Measurements from ENCODE around the gene AOPEP. TPM values are rescaled to one million over a fixed set of nuclear protein-coding genes. Genes with fewer than 3 reads are reported as not detected.

The AOPEP gene
- total RNA-seq, 1 donor from 2014 or later, result 22.1 TPM

- H3K36me3 Mint-ChIP-seq (ENCODE audit: low read depth, unreplicated experiment), result peaks cover 7% of the 10 kb centered on the region
- H3K4me1 Mint-ChIP-seq (ENCODE audit: unreplicated experiment), result no peaks in the 10 kb centered on the region
- no peak for DNase-seq (ENCODE audit: low spot score)
Observed at GRCh38 chr9:95110921-95111525, 384.5 kb downstream of the AOPEP start.

DNA sequence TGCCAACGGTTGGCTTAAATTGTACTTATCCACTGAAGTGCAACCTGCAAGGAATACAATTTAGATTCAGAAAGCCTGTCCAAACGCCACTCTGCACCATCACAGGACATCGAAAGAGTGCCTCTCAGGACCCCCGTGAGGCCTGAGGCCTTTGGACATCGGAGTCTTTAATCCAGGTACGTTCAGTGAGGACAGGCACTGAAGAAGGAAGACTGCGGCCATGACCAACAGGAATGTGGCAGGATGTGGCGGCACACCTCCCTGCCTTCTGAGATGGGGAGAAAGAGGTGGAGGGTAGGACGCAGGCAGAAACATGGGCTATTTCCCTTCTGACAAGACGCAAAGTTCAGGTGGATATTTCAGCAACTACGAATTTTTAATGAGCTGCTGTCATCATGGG is 385.2 kb downstream of the AOPEP start:
- peaks cover 5% of the 10 kb centered on the region for H3K36me3 Mint-ChIP-seq (ENCODE audit: low read depth, unreplicated experiment)
- no peak overlapping the region for H3K4me3 Mint-ChIP-seq (ENCODE audit: unreplicated experiment)
- H3K9me3 Mint-ChIP-seq (ENCODE audit: unreplicated experiment), result no peaks in the 10 kb centered on the region
- no peaks in the 10 kb centered on the region for H3K4me1 Mint-ChIP-seq (ENCODE audit: unreplicated experiment)
- H3K27ac Mint-ChIP-seq (ENCODE audit: unreplicated experiment), result no peak overlapping the region
- TF ChIP-seq, protein P1, sequence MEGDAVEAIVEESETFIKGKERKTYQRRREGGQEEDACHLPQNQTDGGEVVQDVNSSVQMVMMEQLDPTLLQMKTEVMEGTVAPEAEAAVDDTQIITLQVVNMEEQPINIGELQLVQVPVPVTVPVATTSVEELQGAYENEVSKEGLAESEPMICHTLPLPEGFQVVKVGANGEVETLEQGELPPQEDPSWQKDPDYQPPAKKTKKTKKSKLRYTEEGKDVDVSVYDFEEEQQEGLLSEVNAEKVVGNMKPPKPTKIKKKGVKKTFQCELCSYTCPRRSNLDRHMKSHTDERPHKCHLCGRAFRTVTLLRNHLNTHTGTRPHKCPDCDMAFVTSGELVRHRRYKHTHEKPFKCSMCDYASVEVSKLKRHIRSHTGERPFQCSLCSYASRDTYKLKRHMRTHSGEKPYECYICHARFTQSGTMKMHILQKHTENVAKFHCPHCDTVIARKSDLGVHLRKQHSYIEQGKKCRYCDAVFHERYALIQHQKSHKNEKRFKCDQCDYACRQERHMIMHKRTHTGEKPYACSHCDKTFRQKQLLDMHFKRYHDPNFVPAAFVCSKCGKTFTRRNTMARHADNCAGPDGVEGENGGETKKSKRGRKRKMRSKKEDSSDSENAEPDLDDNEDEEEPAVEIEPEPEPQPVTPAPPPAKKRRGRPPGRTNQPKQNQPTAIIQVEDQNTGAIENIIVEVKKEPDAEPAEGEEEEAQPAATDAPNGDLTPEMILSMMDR (IDR thresholded peaks at IDR 0.05; ENCODE audit: unreplicated experiment), result no peak
- no peaks in the 10 kb centered on the region for H3K27me3 Mint-ChIP-seq (ENCODE audit: unreplicated experiment)
- no peak for DNase-seq (ENCODE audit: low spot score)

More at GRCh38 chr9:95110921-95111525, 384.5 kb downstream of the AOPEP start:
- Mint-ChIP-seq H3K27ac (ENCODE audit: unreplicated experiment) (no peak overlapping the region), H3K4me3 (ENCODE audit: unreplicated experiment) (no peak overlapping the region), H3K27me3 (ENCODE audit: unreplicated experiment) (no peaks in the 10 kb centered on the region), H3K9me3 (ENCODE audit: unreplicated experiment) (no peaks in the 10 kb centered on the region)
- TF ChIP-seq, protein P1 (IDR thresholded peaks at IDR 0.05; ENCODE audit: unreplicated experiment), result no peak

DNA sequence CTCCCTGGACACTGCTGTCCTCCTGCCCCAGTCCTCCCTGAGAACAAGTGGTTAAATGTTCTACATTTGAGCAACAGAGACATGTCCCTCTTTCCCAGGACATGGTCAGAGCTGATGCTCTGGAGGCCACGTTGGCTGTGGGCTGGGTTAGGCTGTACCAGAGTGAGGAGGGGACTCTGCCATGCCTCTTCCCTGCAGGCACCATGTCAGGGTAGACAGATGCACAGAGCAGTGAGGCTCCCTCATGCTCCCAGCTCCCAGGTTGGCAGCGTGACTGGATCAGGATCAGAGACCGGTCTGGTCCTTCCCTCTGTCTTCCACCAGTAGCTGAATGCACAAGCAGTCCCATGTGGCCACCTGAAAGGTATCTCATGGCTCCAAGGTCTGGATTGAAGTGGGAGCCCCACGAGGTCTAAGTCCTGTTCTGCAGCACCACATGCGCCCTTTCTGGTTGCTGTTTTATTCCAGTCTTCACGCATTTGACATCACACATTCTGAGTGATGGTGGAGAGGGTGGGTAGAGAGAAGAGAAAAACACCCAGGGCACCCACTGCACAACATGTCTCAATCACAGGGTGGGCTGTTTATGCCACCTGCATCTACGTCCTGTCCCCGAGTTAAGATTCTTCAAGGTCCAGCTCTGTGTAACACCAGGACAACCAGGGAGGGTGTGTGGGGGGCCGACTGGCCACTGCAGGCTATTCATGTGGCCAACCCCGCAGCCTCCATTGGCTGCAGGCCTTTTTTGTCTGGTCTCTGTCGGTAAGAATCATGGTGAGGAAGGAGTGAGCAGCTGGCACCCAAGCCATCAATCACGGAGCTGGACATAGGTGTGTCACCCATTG is 386.2 kb downstream of the AOPEP start:
- Mint-ChIP-seq H3K27me3 (ENCODE audit: unreplicated experiment) (no peaks in the 10 kb centered on the region), H3K27ac (ENCODE audit: unreplicated experiment) (no peak overlapping the region), H3K36me3 (ENCODE audit: low read depth, unreplicated experiment) (peaks cover 5% of the 10 kb centered on the region), H3K4me1 (ENCODE audit: unreplicated experiment) (no peaks in the 10 kb centered on the region), H3K4me3 (ENCODE audit: unreplicated experiment) (no peak overlapping the region), H3K9me3 (ENCODE audit: unreplicated experiment) (no peaks in the 10 kb centered on the region)
- no peak for DNase-seq (ENCODE audit: low spot score)
- TF ChIP-seq, protein P1 (IDR thresholded peaks at IDR 0.05; ENCODE audit: unreplicated experiment), result no peak

DNA sequence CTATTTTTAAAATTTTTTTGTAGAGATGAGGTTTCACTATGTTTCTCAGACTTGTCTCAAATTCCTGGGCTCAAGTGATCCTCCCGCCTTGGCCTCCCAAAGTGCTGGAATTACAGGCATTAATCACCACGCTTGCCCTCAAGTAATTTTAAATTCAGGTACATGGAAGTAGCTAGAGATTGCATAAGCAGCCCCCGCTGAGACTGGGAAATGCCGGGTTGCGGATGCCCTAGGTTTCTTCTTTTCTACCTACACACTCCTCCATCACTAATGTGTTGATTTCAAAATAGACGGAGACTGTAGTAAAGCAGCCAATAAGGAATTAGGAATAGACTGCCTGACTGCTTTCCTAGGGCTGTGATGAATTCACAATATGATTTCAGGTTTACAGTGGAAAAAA is 388.6 kb downstream of the AOPEP start:
- H3K27me3 Mint-ChIP-seq (ENCODE audit: unreplicated experiment), result no peaks in the 10 kb centered on the region
- TF ChIP-seq, protein P1 (IDR thresholded peaks at IDR 0.05; ENCODE audit: unreplicated experiment), result no peak
- no peak overlapping the region for H3K27ac Mint-ChIP-seq (ENCODE audit: unreplicated experiment)
- no peaks in the 10 kb centered on the region for H3K4me1 Mint-ChIP-seq (ENCODE audit: unreplicated experiment)
- peaks cover 5% of the 10 kb centered on the region for H3K36me3 Mint-ChIP-seq (ENCODE audit: low read depth, unreplicated experiment)
- DNase-seq (ENCODE audit: low spot score), result no peak
- H3K9me3 Mint-ChIP-seq (ENCODE audit: unreplicated experiment), result no peaks in the 10 kb centered on the region
- no peak overlapping the region for H3K4me3 Mint-ChIP-seq (ENCODE audit: unreplicated experiment)
